ENCODE results near the gene ZEB1.

Gene ZEB1

GRCh38 chr10:31319602-31320549 lies 860 bp downstream of the ZEB1 start:
- H3K9ac ChIP-seq (ENCODE audit: low read length) = peak overlapping the region; percentile 96
- H3K27ac ChIP-seq (ENCODE audit: low read depth, low read length) = peak overlapping the region; percentile 94
- peak overlapping the region; percentile 76 for H3K4me3 ChIP-seq (ENCODE audit: insufficient read depth, low read length, poor library complexity, severe bottlenecking)
- H2AFZ ChIP-seq (ENCODE audit: low read depth, low read length, severe bottlenecking) = peak overlapping the region; percentile 75
- no peaks in the 10 kb centered on the region for H3K36me3 ChIP-seq (ENCODE audit: low read length)
- H3K9me2 ChIP-seq (replicated peaks; ENCODE audit: insufficient read depth, low read length) = no peaks in the 10 kb centered on the region
- TF ChIP-seq CTCF (IDR thresholded peaks at IDR 0.05; ENCODE audit: insufficient read depth, low read length, poor library complexity, severe bottlenecking) = no peak
- TF ChIP-seq EZH2phosphoT487 (conservative IDR thresholded peaks at IDR 0.05; ENCODE audit: low read length) = no peak
- peak overlapping the region; percentile 87 for H3K4me2 ChIP-seq (ENCODE audit: low read depth, low read length, poor library complexity, severe bottlenecking)
- H4K20me1 ChIP-seq (ENCODE audit: low read depth, low read length) = peaks cover 41% of the 10 kb centered on the region
- H3K79me2 ChIP-seq (ENCODE audit: insufficient read depth, low read length) = peaks cover 66% of the 10 kb centered on the region
- H3K9me3 ChIP-seq (ENCODE audit: insufficient read depth, low read length) = no peaks in the 10 kb centered on the region
- H3F3A ChIP-seq (ENCODE audit: insufficient read depth) = peaks cover 17% of the 10 kb centered on the region
- H3K27me3 ChIP-seq (ENCODE audit: low read length) = no peaks in the 10 kb centered on the region

GRCh38 chr10:31320550-31321211 lies 1.7 kb downstream of the ZEB1 start:
- Histone ChIP-seq H3K4me2 (ENCODE audit: low read depth, low read length, poor library complexity, severe bottlenecking) (peak overlapping the region; percentile 87), H3K9me3 (ENCODE audit: insufficient read depth, low read length) (no peaks in the 10 kb centered on the region), H3K36me3 (ENCODE audit: low read length) (no peaks in the 10 kb centered on the region; the same call in 1 of the 2 replicates), H3F3A (ENCODE audit: insufficient read depth) (peaks cover 17% of the 10 kb centered on the region), H2AFZ (ENCODE audit: low read depth, low read length, severe bottlenecking) (peak overlapping the region; percentile 75), H3K27ac (ENCODE audit: low read depth, low read length) (peak overlapping the region; percentile 94), H3K9me2 (replicated peaks; ENCODE audit: insufficient read depth, low read length) (no peaks in the 10 kb centered on the region), H3K4me3 (ENCODE audit: insufficient read depth, low read length, poor library complexity, severe bottlenecking) (peak overlapping the region; percentile 76), H3K27me3 (ENCODE audit: low read length) (no peaks in the 10 kb centered on the region), H3K79me2 (ENCODE audit: insufficient read depth, low read length) (peaks cover 73% of the 10 kb centered on the region), H4K20me1 (ENCODE audit: low read depth, low read length) (peaks cover 47% of the 10 kb centered on the region), H3K9ac (ENCODE audit: low read length) (peak overlapping the region; percentile 96)
- TF ChIP-seq CTCF (IDR thresholded peaks at IDR 0.05; ENCODE audit: insufficient read depth, low read length, poor library complexity, severe bottlenecking) = no peak
- TF ChIP-seq EZH2phosphoT487 (conservative IDR thresholded peaks at IDR 0.05; ENCODE audit: low read length) = no peak

GRCh38 chr10:31321396-31321941 lies 2.5 kb downstream of the ZEB1 start:
- Histone ChIP-seq H3K27ac (ENCODE audit: low read depth, low read length) (no peak overlapping the region), H3K36me3 (ENCODE audit: low read length) (no peaks in the 10 kb centered on the region; the same call in 1 of the 2 replicates), H3F3A (ENCODE audit: insufficient read depth) (peaks cover 17% of the 10 kb centered on the region), H2AFZ (ENCODE audit: low read depth, low read length, severe bottlenecking) (no peak overlapping the region), H4K20me1 (ENCODE audit: low read depth, low read length) (peaks cover 55% of the 10 kb centered on the region), H3K27me3 (ENCODE audit: low read length) (no peaks in the 10 kb centered on the region), H3K9me2 (replicated peaks; ENCODE audit: insufficient read depth, low read length) (no peaks in the 10 kb centered on the region), H3K9me3 (ENCODE audit: insufficient read depth, low read length) (no peaks in the 10 kb centered on the region), H3K4me2 (ENCODE audit: low read depth, low read length, poor library complexity, severe bottlenecking) (peak overlapping the region; percentile 87), H3K79me2 (ENCODE audit: insufficient read depth, low read length) (peaks cover 80% of the 10 kb centered on the region), H3K4me3 (ENCODE audit: insufficient read depth, low read length, poor library complexity, severe bottlenecking) (peak overlapping the region; percentile 76), H3K9ac (ENCODE audit: low read length) (peak overlapping the region; percentile 96)
- TF ChIP-seq CTCF (IDR thresholded peaks at IDR 0.05; ENCODE audit: insufficient read depth, low read length, poor library complexity, severe bottlenecking) (no peak), EZH2phosphoT487 (conservative IDR thresholded peaks at IDR 0.05; ENCODE audit: low read length) (no peak)
